H9 (cell line): ENCODE measurements around the gene VAPA. TPM values are rescaled to one million over a fixed set of nuclear protein-coding genes. Genes with fewer than 3 reads are reported as not detected.

Source experiments
- DNase-seq: peaks from one replicate; pipeline ENCODE4 v3.0.0-alpha.2; 2017
- H2AFZ ChIP-seq: one replicate; pipeline ENCODE4 v1.6.1; 2013; ENCODE audit warnings: mild to moderate bottlenecking, low read length, control low read depth, moderate library complexity
- H2AK5ac ChIP-seq: 2 replicates; pipeline ENCODE4 v1.6.1; 2013; ENCODE audit warnings: low read length, control low read depth, mixed read lengths; ENCODE audit not compliant: insufficient read length
- H2BK120ac ChIP-seq: one replicate; pipeline ENCODE4 v1.6.1; 2013; ENCODE audit warnings: low read depth, mild to moderate bottlenecking, low read length, control low read depth, inconsistent platforms; ENCODE audit not compliant: poor library complexity, severe bottlenecking
- H2BK12ac ChIP-seq: 2 replicates; pipeline ENCODE4 v1.6.1; 2013; ENCODE audit warnings: low read length, control low read depth, mixed read lengths, low read depth; ENCODE audit not compliant: insufficient read length
- H2BK15ac ChIP-seq: 2 replicates; pipeline ENCODE4 v1.6.1; 2013; ENCODE audit warnings: low read depth, low read length, control low read depth
- H2BK20ac ChIP-seq: one replicate; pipeline ENCODE4 v1.6.1; 2013; ENCODE audit warnings: low read depth, mild to moderate bottlenecking, low read length, control low read depth, inconsistent platforms; ENCODE audit not compliant: poor library complexity, severe bottlenecking
- H2BK5ac ChIP-seq: 2 replicates; pipeline ENCODE4 v1.6.1; 2013; ENCODE audit warnings: low read length, control low read depth, mixed read lengths; ENCODE audit not compliant: insufficient read length
- H3K14ac ChIP-seq: 2 replicates; pipeline ENCODE4 v1.6.1; 2013; ENCODE audit warnings: low read length, control low read depth; ENCODE audit not compliant: insufficient read depth
- H3K18ac ChIP-seq: 2 replicates; pipeline ENCODE4 v1.6.1; 2013; ENCODE audit warnings: low read depth, mild to moderate bottlenecking, mixed read lengths, low read length, control low read depth; ENCODE audit not compliant: insufficient read length
- H3K23ac ChIP-seq: 2 replicates; pipeline ENCODE4 v1.6.1; 2013; ENCODE audit warnings: low read length, control low read depth, mixed read lengths, low read depth; ENCODE audit not compliant: insufficient read length
- H3K23me2 ChIP-seq: 2 replicates; pipeline ENCODE4 v1.6.1; 2013; ENCODE audit warnings: low read depth, mild to moderate bottlenecking, mixed read lengths, low read length, control low read depth; ENCODE audit not compliant: insufficient read length, poor library complexity, severe bottlenecking
- H3K27ac ChIP-seq: 2 replicates; pipeline ENCODE4 v1.5.1; 2013; ENCODE audit warnings: low read length, control low read depth, mixed read lengths, low read depth; ENCODE audit not compliant: insufficient read length
- H3K27me3 ChIP-seq: 2 replicates; pipeline ENCODE4 v1.6.1; 2013; ENCODE audit warnings: low read length, control low read depth, inconsistent platforms; ENCODE audit not compliant: insufficient read depth
- H3K4ac ChIP-seq: 2 replicates; pipeline ENCODE4 v1.6.1; 2013; ENCODE audit warnings: low read depth, mild to moderate bottlenecking, control low read depth, inconsistent platforms, low read length, moderate library complexity
- H3K4me1 ChIP-seq: 2 replicates; pipeline ENCODE4 v1.6.1; 2013; ENCODE audit warnings: low read length, control low read depth, inconsistent platforms; ENCODE audit not compliant: insufficient read depth
- H3K4me2 ChIP-seq: 2 replicates; pipeline ENCODE4 v1.6.1; 2013; ENCODE audit warnings: low read length, control low read depth, mixed read lengths; ENCODE audit not compliant: insufficient read length, insufficient read depth
- H3K56ac ChIP-seq: 2 replicates; pipeline ENCODE4 v1.6.1; 2013; ENCODE audit warnings: low read depth, mild to moderate bottlenecking, mixed read lengths, low read length, control low read depth; ENCODE audit not compliant: insufficient read length
- H3K79me1 ChIP-seq: 2 replicates; pipeline ENCODE4 v1.6.1; 2013; ENCODE audit warnings: low read depth, mild to moderate bottlenecking, moderate library complexity, low read length, control low read depth, inconsistent platforms; ENCODE audit not compliant: insufficient read depth, poor library complexity, severe bottlenecking
- H3K79me2 ChIP-seq: 2 replicates; pipeline ENCODE4 v1.6.1; 2013; ENCODE audit warnings: low read length, control low read depth, inconsistent platforms; ENCODE audit not compliant: insufficient read depth
- H3K9ac ChIP-seq: 2 replicates; pipeline ENCODE4 v1.6.1; 2013; ENCODE audit warnings: low read length, control low read depth, mixed read lengths; ENCODE audit not compliant: insufficient read length; ENCODE audit errors: extremely low read depth
- H3K9me3 ChIP-seq: one replicate; pipeline ENCODE4 v1.6.1; 2013; ENCODE audit warnings: low read depth, low read length, inconsistent platforms; ENCODE audit not compliant: control insufficient read depth
- H3T11ph ChIP-seq: one replicate; pipeline ENCODE4 v1.6.1; 2013; ENCODE audit warnings: mild to moderate bottlenecking, low read length, control low read depth, inconsistent platforms
- H4K20me1 ChIP-seq: one replicate; pipeline ENCODE4 v1.6.1; 2013; ENCODE audit not compliant: control insufficient read depth, insufficient read length, insufficient read depth
- H4K5ac ChIP-seq: 2 replicates; pipeline ENCODE4 v1.6.1; 2013; ENCODE audit warnings: low read depth, mild to moderate bottlenecking, mixed read lengths, low read length, control low read depth; ENCODE audit not compliant: insufficient read length
- H4K8ac ChIP-seq: replicated peaks from 2 replicates; pipeline ENCODE4 v1.6.1; 2013; ENCODE audit warnings: low read length, control low read depth, mixed read lengths, low read depth; ENCODE audit not compliant: insufficient read length
- H4K91ac ChIP-seq: 2 replicates; pipeline ENCODE4 v1.6.1; 2013; ENCODE audit warnings: low read depth, mild to moderate bottlenecking, moderate library complexity, mixed read lengths, low read length, control low read depth; ENCODE audit not compliant: insufficient read length
- H3K27ac Mint-ChIP-seq, 3 experiments: 2 replicates in 2 of 3; 3 replicates in 1 of 3; pipeline ENCODE4 v1.8.0; 2020 to 2021; ENCODE audit warnings: mixed read lengths in 3 of 3, mild to moderate bottlenecking in 1 of 3, moderate library complexity in 1 of 3
- H3K27me3 Mint-ChIP-seq: 2 replicates; pipeline ENCODE4 v1.8.0; 2021; ENCODE audit warnings: low read depth, mild to moderate bottlenecking, moderate library complexity, mixed read lengths
- H3K36me3 Mint-ChIP-seq, 3 experiments: 2 replicates in 2 of 3; 3 replicates in 1 of 3; pipeline ENCODE4 v1.8.0; 2020 to 2021; ENCODE audit warnings: low read depth in 3 of 3, mixed read lengths in 3 of 3; ENCODE audit not compliant: insufficient read depth in 1 of 3
- H3K4me1 Mint-ChIP-seq, 2 experiments: 2 replicates each; pipeline ENCODE4 v1.8.0; 2020; ENCODE audit warnings: mixed read lengths in 2 of 2
- H3K4me3 Mint-ChIP-seq, 2 experiments: 2 replicates in 1 of 2; 3 replicates in 1 of 2; pipeline ENCODE4 v1.8.0; 2020 to 2021; ENCODE audit warnings: mild to moderate bottlenecking in 2 of 2, mixed read lengths in 2 of 2, moderate library complexity in 1 of 2
- H3K9me3 Mint-ChIP-seq, 2 experiments: 2 replicates in 1 of 2; 3 replicates in 1 of 2; pipeline ENCODE4 v1.8.0; 2020; ENCODE audit warnings: mild to moderate bottlenecking in 2 of 2, mixed read lengths in 2 of 2, moderate library complexity in 1 of 2
- CTCF ChIP-seq: fragments of 200-600 bp; sonication (generic); conservative IDR thresholded peaks from 3 replicates; pipeline ENCODE4 v1.8.0; 2021; ENCODE audit warnings: antibody characterized with exemption, mild to moderate bottlenecking
- WGBS: extraction: QIAGEN DNeasy Blood & Tissue Kit; methylation state at CpG from one replicate; pipeline ENCODE4 v1.1.7; 2013; ENCODE audit warnings: missing lambda C conversion rate, low lambda C conversion rate, mixed read lengths; ENCODE audit not compliant: insufficient read length; ENCODE audit errors: extremely low coverage; 5-methylcytosine and 5-hydroxymethylcytosine counted together
- total RNA-seq: library from RNA; stranded (reverse); gene quantifications from 2 replicates; pipeline ENCODE4 v1.2.1, GENCODE V29; 2021

The VAPA gene
- total RNA-seq, 1 experiment from 2014 or later: 141 TPM

DNA sequence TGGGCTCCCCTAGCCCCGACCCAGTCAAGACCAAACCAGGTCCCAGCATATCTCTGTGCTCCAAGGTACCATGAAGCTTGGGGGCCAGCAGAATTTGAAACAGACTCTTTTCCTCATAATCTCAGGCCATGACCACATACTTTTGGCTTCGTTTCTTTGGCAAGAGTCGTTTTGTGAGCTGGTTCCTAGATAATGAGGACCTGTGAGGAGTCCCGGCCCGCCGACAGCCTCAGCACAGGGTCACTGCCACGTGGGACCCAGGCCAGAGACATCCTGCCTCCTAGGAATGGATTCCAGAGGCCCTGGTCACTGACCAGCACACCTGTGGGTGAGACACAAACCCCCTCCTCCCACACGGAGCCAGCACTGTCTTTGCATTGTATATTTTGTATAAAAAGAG is 73.5 kb downstream of the VAPA start:
- H4K8ac ChIP-seq: no peak overlapping the region
- no peaks in the 10 kb centered on the region for H3K23me2 ChIP-seq
- no peak overlapping the region for H4K91ac ChIP-seq
- no peak overlapping the region for H3K23ac ChIP-seq
- H3K79me1 ChIP-seq: no peaks in the 10 kb centered on the region
- H2BK5ac ChIP-seq: no peak overlapping the region
- H3K56ac ChIP-seq: no peak overlapping the region
- H3K4me1 Mint-ChIP-seq: peaks cover 0 to 4% of the 10 kb centered on the region in 2 experiments; a peak in 1 of 4 replicates
- no peak overlapping the region for H3K18ac ChIP-seq
- H3K36me3 Mint-ChIP-seq: peaks cover 0 to 8% (median 2%) of the 10 kb centered on the region in 3 experiments; a peak in 2 of 7 replicates
- no peak overlapping the region for H3K4me3 Mint-ChIP-seq
- WGBS: no CpG with 5 or more reads among the region's 8 CpGs
- no peak for TF ChIP-seq CTCF
- H3K79me2 ChIP-seq: 0 out of 2 replicates have a peak, but pooled peaks cover 1% of the 10 kb centered on the region
- H4K5ac ChIP-seq: no peak overlapping the region
- H3K27me3 ChIP-seq: no peaks in the 10 kb centered on the region
- H3K27ac Mint-ChIP-seq: no peak overlapping the region
- no peak overlapping the region for H3K14ac ChIP-seq
- H2BK20ac ChIP-seq: no peak overlapping the region
- H3K27ac ChIP-seq: no peak overlapping the region
- H3T11ph ChIP-seq: no peak overlapping the region
- H3K4me1 ChIP-seq: no peaks in the 10 kb centered on the region
- H2AK5ac ChIP-seq: no peak overlapping the region
- H3K9me3 ChIP-seq: no peaks in the 10 kb centered on the region
- DNase-seq: no peak
- H3K27me3 Mint-ChIP-seq: peaks cover 5% of the 10 kb centered on the region
- H3K4ac ChIP-seq: no peak overlapping the region
- no peaks in the 10 kb centered on the region for H4K20me1 ChIP-seq
- H2AFZ ChIP-seq: no peak overlapping the region
- H2BK120ac ChIP-seq: no peak overlapping the region
- no peak overlapping the region for H2BK15ac ChIP-seq
- H2BK12ac ChIP-seq: no peak overlapping the region
- H3K4me2 ChIP-seq: no peak overlapping the region
- H3K9me3 Mint-ChIP-seq: peaks cover 4 to 9% of the 10 kb centered on the region in 2 experiments; a peak in 4 of 5 replicates
- H3K9ac ChIP-seq: no peak overlapping the region
